Transverse colon (tissue), 4 donors: ENCODE data around the gene NPC1.

Experiments
- EP300 ChIP-seq: sonication (generic); formaldehyde crosslinking; IDR thresholded peaks from one replicate; pipeline ENCODE4 v1.6.1; 2017; ENCODE audit warnings: antibody characterized with exemption, low read depth
- POLR2A ChIP-seq: fragments of 450-650 bp; IDR thresholded peaks from one replicate; pipeline ENCODE4 v1.6.1; 2016; ENCODE audit warnings: antibody characterized with exemption, mild to moderate bottlenecking, moderate library complexity
- POLR2AphosphoS5 ChIP-seq, 3 donors: sonication (generic); formaldehyde crosslinking; IDR thresholded peaks; one replicate each; pipeline ENCODE4 v1.6.1; 2016; ENCODE audit warnings: antibody characterized with exemption in 3 of 3
- TF ChIP-seq, protein P1 (sequence below), 5 experiments: fragments of 200-600 bp in 3 of 5; fragments of 450-650 bp in 2 of 5; sonication (generic) in 3 of 5; IDR thresholded peaks; 1 replicate in 2 of 5; 2 replicates in 3 of 5; pipeline ENCODE4 v1.5.1; 2016 to 2017; ENCODE audit warnings: antibody characterized with exemption in 5 of 5, inconsistent platforms in 3 of 5, mild to moderate bottlenecking in 2 of 5, moderate library complexity in 1 of 5

DNA sequence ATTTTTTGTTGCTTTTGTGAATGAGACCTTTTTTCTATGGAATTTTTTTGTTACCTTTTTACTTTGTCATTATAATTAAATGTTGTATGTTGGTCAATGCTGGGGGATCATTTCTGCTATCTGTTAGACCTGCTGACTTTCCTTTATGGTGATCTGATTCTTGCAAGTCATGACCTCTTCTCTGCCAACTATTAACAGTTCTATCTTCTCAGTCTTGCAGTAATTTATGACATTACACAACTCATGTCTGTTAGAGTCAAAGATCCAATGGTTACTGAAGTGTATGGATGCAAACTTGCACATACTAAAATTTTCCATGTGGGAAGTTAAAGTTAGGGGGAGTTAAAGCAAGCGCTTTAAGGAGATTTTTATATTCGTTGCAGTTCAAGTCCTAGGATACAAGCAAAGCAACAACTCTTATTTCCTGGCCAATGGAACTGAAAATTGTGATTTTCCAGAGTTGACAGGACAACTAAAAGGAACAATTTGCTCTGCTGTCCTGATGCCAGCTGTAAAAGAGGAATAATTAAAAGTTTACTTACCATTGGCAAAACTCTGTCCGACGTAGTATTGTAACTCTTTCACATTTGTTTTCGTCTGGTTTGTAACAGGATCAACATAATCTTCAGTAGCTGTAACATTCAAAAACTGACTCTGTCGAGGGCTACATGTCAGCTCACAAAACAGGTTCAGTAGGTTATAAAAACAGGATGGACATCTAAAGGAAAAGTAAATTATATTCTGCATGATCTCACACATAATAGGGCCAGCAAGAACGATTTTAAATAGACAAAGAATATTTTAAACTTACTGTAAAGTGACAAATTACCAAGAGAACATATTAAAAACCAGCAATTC is 17.8 kb downstream of the NPC1 start:
- TF ChIP-seq, protein P1, sequence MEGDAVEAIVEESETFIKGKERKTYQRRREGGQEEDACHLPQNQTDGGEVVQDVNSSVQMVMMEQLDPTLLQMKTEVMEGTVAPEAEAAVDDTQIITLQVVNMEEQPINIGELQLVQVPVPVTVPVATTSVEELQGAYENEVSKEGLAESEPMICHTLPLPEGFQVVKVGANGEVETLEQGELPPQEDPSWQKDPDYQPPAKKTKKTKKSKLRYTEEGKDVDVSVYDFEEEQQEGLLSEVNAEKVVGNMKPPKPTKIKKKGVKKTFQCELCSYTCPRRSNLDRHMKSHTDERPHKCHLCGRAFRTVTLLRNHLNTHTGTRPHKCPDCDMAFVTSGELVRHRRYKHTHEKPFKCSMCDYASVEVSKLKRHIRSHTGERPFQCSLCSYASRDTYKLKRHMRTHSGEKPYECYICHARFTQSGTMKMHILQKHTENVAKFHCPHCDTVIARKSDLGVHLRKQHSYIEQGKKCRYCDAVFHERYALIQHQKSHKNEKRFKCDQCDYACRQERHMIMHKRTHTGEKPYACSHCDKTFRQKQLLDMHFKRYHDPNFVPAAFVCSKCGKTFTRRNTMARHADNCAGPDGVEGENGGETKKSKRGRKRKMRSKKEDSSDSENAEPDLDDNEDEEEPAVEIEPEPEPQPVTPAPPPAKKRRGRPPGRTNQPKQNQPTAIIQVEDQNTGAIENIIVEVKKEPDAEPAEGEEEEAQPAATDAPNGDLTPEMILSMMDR (IDR thresholded peaks at IDR 0.05) = no peak
- TF ChIP-seq POLR2A = no peak
- no peak for TF ChIP-seq EP300
- TF ChIP-seq POLR2AphosphoS5 (IDR thresholded peaks at IDR 0.05) = no peak
